Neural progenitor cell (in vitro differentiated cells): ENCODE results near the gene FRY. TPM values are rescaled to one million over a fixed set of nuclear protein-coding genes. Genes with fewer than 3 reads are reported as not detected.

Experiments
- DNase-seq: peaks from one replicate; pipeline ENCODE4 v3.0.0-alpha.2; 2016; ENCODE audit warnings: low spot score
- H2AFZ ChIP-seq: fragments of 200-600 bp; sonication (generic); replicated peaks from 2 replicates; pipeline ENCODE4 v1.6.1; 2016; ENCODE audit warnings: antibody characterized with exemption
- H3F3A ChIP-seq: fragments of 200-600 bp; sonication (generic); 2 replicates; pipeline ENCODE4 v1.6.1; 2016; ENCODE audit warnings: antibody characterized with exemption, low read depth
- H3K27ac ChIP-seq: fragments of 200-600 bp; sonication (generic); 2 replicates; pipeline ENCODE4 v1.5.1; 2016; ENCODE audit warnings: mild to moderate bottlenecking
- H3K27me3 ChIP-seq: fragments of 200-600 bp; sonication (generic); 2 replicates; pipeline ENCODE4 v1.6.1; 2016; ENCODE audit warnings: mild to moderate bottlenecking, moderate library complexity
- H3K36me3 ChIP-seq: fragments of 200-600 bp; sonication (generic); 2 replicates; pipeline ENCODE4 v1.5.1; 2016
- H3K4me1 ChIP-seq: fragments of 200-600 bp; sonication (generic); 2 replicates; pipeline ENCODE4 v1.6.1; 2016; ENCODE audit warnings: mixed run types
- H3K4me2 ChIP-seq: fragments of 200-600 bp; sonication (generic); 2 replicates; pipeline ENCODE4 v1.6.1; 2016
- H3K4me3 ChIP-seq: fragments of 200-600 bp; sonication (generic); 2 replicates; pipeline ENCODE4 v1.5.1; 2016
- H3K79me2 ChIP-seq: fragments of 200-600 bp; sonication (generic); 2 replicates; pipeline ENCODE4 v1.6.1; 2016; ENCODE audit warnings: low read depth
- H3K9ac ChIP-seq: fragments of 200-600 bp; sonication (generic); 2 replicates; pipeline ENCODE4 v1.6.1; 2016
- H3K9me3 ChIP-seq: fragments of 200-600 bp; sonication (generic); 2 replicates; pipeline ENCODE4 v1.5.1; 2016; ENCODE audit warnings: low read depth
- H4K20me1 ChIP-seq: fragments of 200-600 bp; sonication (generic); 2 replicates; pipeline ENCODE4 v1.6.1; 2016; ENCODE audit warnings: low read depth
- H3K27ac Mint-ChIP-seq: 3 replicates; pipeline ENCODE4 v1.8.0; 2021; ENCODE audit warnings: mixed read lengths
- H3K27me3 Mint-ChIP-seq: 2 replicates; pipeline ENCODE4 v1.8.0; 2022; ENCODE audit warnings: low read depth, mild to moderate bottlenecking, inconsistent platforms, moderate library complexity, mixed read lengths; ENCODE audit not compliant: insufficient read depth
- H3K36me3 Mint-ChIP-seq: 3 replicates; pipeline ENCODE4 v1.8.0; 2021; ENCODE audit warnings: mixed read lengths
- H3K4me1 Mint-ChIP-seq: 3 replicates; pipeline ENCODE4 v1.8.0; 2021; ENCODE audit warnings: mixed read lengths
- H3K4me3 Mint-ChIP-seq: 3 replicates; pipeline ENCODE4 v1.8.0; 2021; ENCODE audit warnings: mild to moderate bottlenecking, moderate library complexity, mixed read lengths
- H3K9me3 Mint-ChIP-seq: 3 replicates; pipeline ENCODE4 v1.8.0; 2020; ENCODE audit warnings: mixed read lengths
- CTCF ChIP-seq: fragments of 200-600 bp; sonication (generic); IDR thresholded peaks from 2 replicates; pipeline ENCODE4 v1.5.1; 2017; ENCODE audit warnings: antibody characterized with exemption, mild to moderate bottlenecking
- EZH2 ChIP-seq: fragments of 200-600 bp; sonication (generic); IDR thresholded peaks from 2 replicates; pipeline ENCODE4 v1.6.1; 2017; ENCODE audit warnings: antibody characterized with exemption, mild to moderate bottlenecking, moderate library complexity
- EZH2phosphoT487 ChIP-seq: fragments of 200-600 bp; sonication (generic); IDR thresholded peaks from 2 replicates; pipeline ENCODE4 v1.6.1; 2017; ENCODE audit warnings: antibody characterized with exemption
- total RNA-seq: library from RNA; depleted of rRNA; stranded (reverse); fragments of >200 nt; gene quantifications from 2 replicates; pipeline ENCODE4 v1.2.3, GENCODE V29; 2015; ENCODE audit warnings: low replicate concordance

Gene FRY
- total RNA-seq, 1 donor from 2014 or later, result 12.6 TPM

DNA sequence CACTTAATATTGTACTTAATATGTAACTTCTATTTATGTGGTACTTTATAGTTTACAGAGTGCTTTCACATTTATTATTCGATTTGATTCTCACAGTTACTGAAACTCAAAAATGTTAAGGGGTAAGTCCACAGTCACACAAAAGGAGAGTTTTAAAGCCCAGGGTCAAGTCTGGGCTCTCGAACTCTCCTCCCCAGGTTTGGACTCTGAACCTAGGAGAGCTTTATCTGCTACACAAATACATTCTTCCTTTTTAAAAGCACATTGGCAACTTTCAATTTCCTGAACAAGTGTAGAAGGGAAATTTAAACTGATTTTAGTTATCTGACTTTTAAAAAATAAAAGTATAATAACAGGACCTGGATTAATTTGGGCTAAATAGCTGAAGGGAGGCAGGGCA lies 144.4 kb downstream of the FRY start:
- no peaks in the 10 kb centered on the region for H3K4me1 ChIP-seq
- Mint-ChIP-seq H3K27ac (no peak overlapping the region), H3K4me3 (no peak overlapping the region), H3K27me3 (no peaks in the 10 kb centered on the region), H3K36me3 (no peaks in the 10 kb centered on the region), H3K4me1 (no peaks in the 10 kb centered on the region), H3K9me3 (no peaks in the 10 kb centered on the region)
- no peak overlapping the region for H3K4me2 ChIP-seq
- H3K4me3 ChIP-seq, result no peak overlapping the region
- no peak for TF ChIP-seq EZH2phosphoT487
- TF ChIP-seq CTCF, result no peak
- no peak for TF ChIP-seq EZH2
- no peaks in the 10 kb centered on the region for H3F3A ChIP-seq
- no peaks in the 10 kb centered on the region for H3K9me3 ChIP-seq
- H3K79me2 ChIP-seq, result no peaks in the 10 kb centered on the region
- no peaks in the 10 kb centered on the region for H3K36me3 ChIP-seq
- no peaks in the 10 kb centered on the region for H4K20me1 ChIP-seq
- H3K27me3 ChIP-seq, result no peaks in the 10 kb centered on the region
- no peak for DNase-seq
- H3K9ac ChIP-seq, result no peak overlapping the region
- H3K27ac ChIP-seq, result no peak overlapping the region
- H2AFZ ChIP-seq, result no peak overlapping the region

GRCh38 chr13:32176696-32177095 lies 145.1 kb downstream of the FRY start:
- Mint-ChIP-seq H3K36me3 (no peaks in the 10 kb centered on the region), H3K4me1 (no peaks in the 10 kb centered on the region), H3K27me3 (no peaks in the 10 kb centered on the region), H3K27ac (no peak overlapping the region), H3K4me3 (no peak overlapping the region), H3K9me3 (no peaks in the 10 kb centered on the region)
- Histone ChIP-seq H3F3A (no peaks in the 10 kb centered on the region), H4K20me1 (no peaks in the 10 kb centered on the region), H3K79me2 (no peaks in the 10 kb centered on the region), H3K4me3 (no peak overlapping the region), H3K4me2 (no peak overlapping the region), H3K9ac (no peak overlapping the region), H3K4me1 (no peaks in the 10 kb centered on the region), H3K36me3 (no peaks in the 10 kb centered on the region), H3K27ac (no peak overlapping the region), H2AFZ (no peak overlapping the region), H3K9me3 (no peaks in the 10 kb centered on the region), H3K27me3 (no peaks in the 10 kb centered on the region)
- no peak for DNase-seq
- TF ChIP-seq EZH2, result no peak
- no peak for TF ChIP-seq EZH2phosphoT487
- no peak for TF ChIP-seq CTCF

DNA sequence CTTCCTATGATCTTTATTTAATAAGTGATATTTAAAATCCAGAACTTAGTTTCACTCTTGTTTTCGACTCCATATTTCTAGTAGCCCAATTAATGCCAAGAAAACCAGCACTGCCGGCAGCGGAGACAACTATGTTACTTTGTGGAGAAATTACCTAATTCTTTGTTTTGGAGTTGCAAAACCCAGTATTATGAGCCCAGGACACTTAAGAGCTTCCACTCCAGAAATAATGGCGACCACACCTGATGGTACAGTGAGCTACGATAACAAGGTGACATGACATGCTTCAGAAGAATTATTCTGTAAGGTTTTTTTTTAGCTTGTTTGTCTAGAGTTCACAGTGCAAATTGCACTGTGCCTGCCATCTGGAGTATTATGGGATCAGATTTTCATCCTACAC lies 147.2 kb downstream of the FRY start:
- Mint-ChIP-seq H3K27ac (no peak overlapping the region), H3K4me1 (no peaks in the 10 kb centered on the region)
- DNase-seq, result no peak

More for the DNA sequence above, 147.2 kb downstream of the FRY start:
- Mint-ChIP-seq H3K36me3 (no peaks in the 10 kb centered on the region), H3K4me3 (no peak overlapping the region), H3K9me3 (no peaks in the 10 kb centered on the region), H3K27me3 (no peaks in the 10 kb centered on the region)
- Histone ChIP-seq H3K4me1 (no peaks in the 10 kb centered on the region), H3F3A (no peaks in the 10 kb centered on the region), H4K20me1 (no peaks in the 10 kb centered on the region), H3K9ac (no peak overlapping the region), H3K27me3 (no peaks in the 10 kb centered on the region), H3K9me3 (no peaks in the 10 kb centered on the region), H3K36me3 (no peaks in the 10 kb centered on the region), H2AFZ (no peak overlapping the region), H3K79me2 (no peaks in the 10 kb centered on the region), H3K4me3 (no peak overlapping the region), H3K27ac (no peak overlapping the region), H3K4me2 (no peak overlapping the region)
- TF ChIP-seq EZH2phosphoT487, result no peak
- TF ChIP-seq EZH2, result no peak
- TF ChIP-seq CTCF, result no peak
